Left forelimb (tissue), 1 donor: ENCODE data around the gene ADCY7.

Experiments used
- DNase-seq: peaks from one replicate; pipeline ENCODE4 v3.0.0-alpha.2; 2018; ENCODE audit warnings: low spot score

Gene ADCY7

DNA sequence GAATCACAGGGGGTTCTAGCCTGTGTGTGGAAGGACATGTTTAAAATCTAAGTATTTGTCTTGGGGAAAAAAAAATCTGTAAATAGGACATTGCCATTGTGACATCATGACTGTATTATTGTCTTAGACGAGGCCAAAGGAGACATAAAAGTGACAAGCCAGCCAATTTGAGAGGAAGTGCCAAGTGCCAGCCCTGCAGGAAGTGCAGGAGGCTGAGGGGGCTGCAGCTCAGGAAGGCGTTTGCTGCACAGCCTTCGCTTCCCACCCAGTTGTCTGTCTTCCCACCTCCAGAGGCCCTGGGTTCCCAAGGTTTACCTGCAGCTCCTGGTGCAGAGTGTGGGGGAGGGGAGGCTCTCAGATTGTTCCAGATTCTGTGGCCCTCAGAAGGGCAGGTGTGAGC lies 1.3 kb downstream of the ADCY7 start:
- no peak for DNase-seq

- no peak for DNase-seq
Observed at GRCh38 chr16:50268352-50268751, 2.0 kb downstream of the ADCY7 start.

- no peak for DNase-seq
Observed at GRCh38 chr16:50269061-50269705, 2.8 kb downstream of the ADCY7 start.

GRCh38 chr16:50269769-50270509 lies 3.6 kb downstream of the ADCY7 start:
- no peak for DNase-seq

GRCh38 chr16:50270510-50271147 lies 4.3 kb downstream of the ADCY7 start:
- DNase-seq, result no peak

GRCh38 chr16:50271148-50272041 lies 5.0 kb downstream of the ADCY7 start:
- DNase-seq, result no peak

GRCh38 chr16:50272111-50272571 lies 5.8 kb downstream of the ADCY7 start:
- no peak for DNase-seq

DNA sequence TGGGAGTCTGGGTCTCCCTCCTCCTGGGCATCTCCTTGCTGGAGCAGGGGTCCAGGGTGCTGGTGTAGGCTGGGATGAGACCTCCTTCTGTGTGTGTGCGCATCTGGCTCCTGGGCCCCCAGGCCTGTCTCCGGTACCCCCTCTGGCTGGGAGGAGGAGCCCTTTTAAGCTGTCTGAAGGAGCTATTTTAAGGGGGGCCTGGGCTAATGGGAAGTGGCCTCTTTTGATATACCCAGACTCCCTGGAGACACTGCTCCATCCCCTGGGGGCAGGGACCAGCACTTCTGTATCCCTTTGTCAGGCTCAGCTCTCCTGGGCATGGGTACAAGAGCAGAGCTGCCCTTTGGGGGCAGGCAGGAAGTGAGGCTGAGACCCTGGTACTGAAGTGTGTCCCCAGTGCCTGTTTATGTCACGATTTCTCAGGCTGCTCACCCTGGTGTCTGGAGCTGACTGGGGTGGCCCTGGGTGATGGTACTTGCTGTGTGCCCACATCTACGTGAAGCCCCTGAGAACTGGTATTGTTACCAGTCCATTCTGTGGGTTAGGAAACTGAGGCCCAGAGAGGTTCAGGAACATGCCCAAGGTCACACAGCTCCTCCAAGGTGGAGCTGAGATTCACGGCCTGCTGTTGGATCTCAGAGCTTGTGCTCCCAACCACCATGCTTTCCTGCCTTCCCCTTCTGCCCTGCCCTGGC lies 6.5 kb downstream of the ADCY7 start:
- no peak for DNase-seq

- DNase-seq, result no peak
Observed at GRCh38 chr16:50273382-50273690, 7.0 kb downstream of the ADCY7 start.

GRCh38 chr16:50273888-50274325 lies 7.6 kb downstream of the ADCY7 start:
- no peak for DNase-seq

GRCh38 chr16:50274326-50275097 lies 8.2 kb downstream of the ADCY7 start:
- no peak for DNase-seq

DNA sequence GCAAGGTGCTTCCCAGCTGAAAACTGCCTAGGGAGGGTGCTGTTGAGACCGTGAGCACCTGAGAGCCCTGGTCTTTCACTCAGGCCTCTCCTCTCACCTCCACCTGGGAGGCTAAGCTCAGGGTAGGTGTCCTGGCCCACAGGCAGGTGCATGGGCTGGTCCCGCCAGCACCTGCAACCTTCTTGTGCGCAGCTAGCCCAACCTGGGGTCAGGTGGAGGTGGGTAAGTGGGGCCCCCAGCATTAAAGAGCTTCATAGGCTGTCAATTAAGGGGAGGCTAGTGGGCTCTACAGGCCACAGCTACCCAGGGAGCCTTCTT lies 8.7 kb downstream of the ADCY7 start:
- DNase-seq, result no peak

- DNase-seq, result no peak
Observed at GRCh38 chr16:50275428-50276325, 9.3 kb downstream of the ADCY7 start.

- no peak for DNase-seq
Observed at GRCh38 chr16:50276326-50276640, 9.9 kb downstream of the ADCY7 start.

DNA sequence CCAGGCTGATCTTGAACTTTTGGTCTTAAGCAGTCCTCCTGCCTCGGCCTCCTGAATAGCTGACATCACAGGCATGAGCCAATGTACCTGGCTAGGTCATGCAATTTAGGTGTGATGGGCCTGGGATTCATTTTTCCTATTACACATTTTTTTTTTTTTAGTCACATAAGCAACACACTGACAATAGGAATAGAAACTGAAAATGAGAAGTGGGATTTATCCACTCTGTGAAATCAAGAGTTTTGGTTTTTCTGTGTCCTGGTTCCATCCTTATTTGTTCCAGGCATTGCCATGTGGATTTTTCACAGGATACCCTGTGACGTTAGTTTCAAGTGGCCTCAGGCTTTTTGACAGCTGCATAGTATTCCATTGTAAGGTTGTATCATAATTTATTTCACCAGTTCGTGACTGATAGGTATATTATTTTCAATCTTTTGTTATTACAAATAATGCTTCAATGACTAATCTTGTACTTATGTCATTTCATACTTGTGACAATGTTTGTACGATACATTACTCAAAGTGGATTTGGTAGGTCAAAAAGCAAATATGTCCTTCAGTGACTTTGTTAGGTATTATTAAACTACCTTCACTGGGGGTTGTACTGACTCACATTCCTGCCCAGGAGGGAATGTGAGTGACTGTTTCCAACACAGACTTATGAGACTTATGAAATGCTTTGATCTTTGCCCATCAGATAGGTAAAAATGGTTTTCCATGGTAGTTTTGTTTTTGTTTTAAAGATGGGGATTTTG lies 10.6 kb downstream of the ADCY7 start:
- DNase-seq, result no peak

GRCh38 chr16:50278251-50278650 lies 11.9 kb downstream of the ADCY7 start:
- DNase-seq, result no peak

DNA sequence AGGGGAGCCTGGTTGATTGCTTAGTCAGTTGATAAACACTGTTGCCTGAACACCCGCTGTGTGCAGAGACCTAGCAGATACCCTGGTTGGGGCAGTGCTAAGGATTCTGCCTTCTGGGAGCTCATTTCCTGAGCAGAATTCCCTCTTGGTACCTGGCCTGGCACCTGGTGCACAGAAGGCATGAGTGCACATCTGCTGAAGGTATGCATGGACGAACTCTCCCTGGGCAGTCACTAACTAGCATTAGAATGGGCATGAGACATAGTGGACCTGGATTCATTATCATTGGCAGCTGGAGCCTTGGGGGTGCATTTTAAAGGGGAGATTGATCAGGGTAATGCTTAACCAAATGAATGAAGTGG lies 13.1 kb downstream of the ADCY7 start:
- no peak for DNase-seq

GRCh38 chr16:50280932-50281331 lies 14.6 kb downstream of the ADCY7 start:
- no peak for DNase-seq

GRCh38 chr16:50281391-50282009 lies 15.1 kb downstream of the ADCY7 start:
- DNase-seq, result no peak
